Activated T-cell treated with anti-CD3 and anti-CD28 coated beads, Interleukin-2, amount 50 U/mL, for 72 hours (primary cell): Measurements from ENCODE around the gene ARHGEF19. TPM values are rescaled to one million over a fixed set of nuclear protein-coding genes. Genes with fewer than 3 reads are reported as not detected.
"Not testable (repeated sequence)": the region's sequence is repeated elsewhere in the genome, so short reads cannot be mapped to it uniquely, and the experiment has no call there.

ENCODE experiments used
- ATAC-seq, 2 donors: fragments of 150-1000 bp; cut with Tn5 transposase; replicated peaks in 1 of 2; 2 replicates each; pipeline ENCODE4 v1.10.0; 2021; ENCODE audit warnings: moderate library complexity in 2 of 2, mild to moderate bottlenecking in 1 of 2
- DNase-seq, 2 donors: peaks; one replicate each; pipeline ENCODE4 v3.0.0; 2021 to 2022; ENCODE audit warnings: mixed read lengths in 1 of 2
- H3K27ac Mint-ChIP-seq: one replicate; pipeline ENCODE4 v1.8.0; 2022; ENCODE audit warnings: mild to moderate bottlenecking, moderate library complexity, mixed read lengths
- H3K27me3 Mint-ChIP-seq: one replicate; pipeline ENCODE4 v1.8.0; 2022; ENCODE audit warnings: low read depth, mixed read lengths
- H3K36me3 Mint-ChIP-seq, 2 donors: one replicate each; pipeline ENCODE4 v1.8.0; 2022; ENCODE audit warnings: mixed read lengths in 2 of 2, mild to moderate bottlenecking in 1 of 2; ENCODE audit not compliant: insufficient read depth in 2 of 2
- H3K4me1 Mint-ChIP-seq: one replicate; pipeline ENCODE4 v1.8.0; 2022; ENCODE audit warnings: low read depth, mixed read lengths
- H3K4me3 Mint-ChIP-seq, 2 donors: one replicate each; pipeline ENCODE4 v1.8.0; 2022; ENCODE audit warnings: mild to moderate bottlenecking in 2 of 2, mixed read lengths in 2 of 2, moderate library complexity in 2 of 2
- H3K9me3 Mint-ChIP-seq, 2 donors: one replicate each; pipeline ENCODE4 v1.8.0; 2022; ENCODE audit warnings: mixed read lengths in 2 of 2
- total RNA-seq, 2 donors: library from RNA; stranded (reverse); gene quantifications; one replicate each; pipeline ENCODE4 v1.2.3, GENCODE V29; 2022

The ARHGEF19 gene
- total RNA-seq, 2 donors from 2014 or later = 7.0 to 9.9 TPM

GRCh38 chr1:16249596-16250241, 37.3 kb upstream of the ARHGEF19 start:
- Mint-ChIP-seq H3K9me3 (no peaks in the 10 kb centered on the region), H3K4me3 (peak overlapping the region in 1 of 2 donors; percentile 15), H3K36me3 (no peaks in the 10 kb centered on the region), H3K27me3 (no peaks in the 10 kb centered on the region), H3K4me1 (peaks cover 19% of the 10 kb centered on the region), H3K27ac (peak overlapping the region; percentile 71)
- DNase-seq (no peak), ATAC-seq (no peak)

- Mint-ChIP-seq H3K4me3 (peak overlapping the region in 1 of 2 donors; percentile 21), H3K4me1 (peaks cover 19% of the 10 kb centered on the region), H3K27ac (peak overlapping the region; percentile 77), H3K36me3 (no peaks in the 10 kb centered on the region), H3K9me3 (no peaks in the 10 kb centered on the region), H3K27me3 (no peaks in the 10 kb centered on the region)
- DNase-seq (no peak), ATAC-seq (peak; percentile 51 to 53)
Observed at GRCh38 chr1:16248603-16249516, 36.4 kb upstream of the ARHGEF19 start.

- no peak for DNase-seq
- Mint-ChIP-seq H3K27ac (peak overlapping the region; percentile 77), H3K4me1 (peaks cover 19% of the 10 kb centered on the region), H3K36me3 (no peaks in the 10 kb centered on the region), H3K9me3 (no peaks in the 10 kb centered on the region), H3K4me3 (no peak overlapping the region), H3K27me3 (no peaks in the 10 kb centered on the region)
- ATAC-seq = no peak
Observed at GRCh38 chr1:16248007-16248436, 35.6 kb upstream of the ARHGEF19 start.

DNA sequence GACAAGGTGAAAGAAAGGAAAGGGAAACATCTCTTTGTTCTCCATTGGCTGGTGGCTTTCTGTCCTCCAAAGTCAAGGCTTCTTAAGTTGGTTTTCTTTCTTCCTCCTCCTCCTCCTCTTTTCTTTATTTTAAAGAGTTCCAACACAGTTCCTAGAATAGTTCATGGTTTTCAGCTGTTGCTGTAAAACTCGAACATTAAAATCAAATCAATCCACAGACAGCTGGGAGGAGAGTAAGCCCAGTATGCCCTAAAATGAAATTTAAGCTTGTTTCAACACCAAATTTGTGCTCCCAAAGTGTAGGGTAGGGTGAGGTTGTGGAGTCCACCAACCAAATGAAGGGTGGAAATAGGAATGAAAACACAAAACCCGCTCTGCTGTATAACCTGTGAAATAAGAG, 35.0 kb upstream of the ARHGEF19 start:
- no peaks in the 10 kb centered on the region for H3K9me3 Mint-ChIP-seq
- ATAC-seq = no peak
- peak overlapping the region; percentile 38 for H3K27ac Mint-ChIP-seq
- no peak for DNase-seq
- no peak overlapping the region for H3K4me3 Mint-ChIP-seq
- H3K4me1 Mint-ChIP-seq = peaks cover 19% of the 10 kb centered on the region
- no peaks in the 10 kb centered on the region for H3K36me3 Mint-ChIP-seq
- no peaks in the 10 kb centered on the region for H3K27me3 Mint-ChIP-seq

GRCh38 chr1:16246961-16247360, 34.5 kb upstream of the ARHGEF19 start:
- Mint-ChIP-seq H3K36me3 (no peaks in the 10 kb centered on the region), H3K27ac (no peak overlapping the region), H3K27me3 (no peaks in the 10 kb centered on the region), H3K9me3 (no peaks in the 10 kb centered on the region), H3K4me1 (peaks cover 19% of the 10 kb centered on the region), H3K4me3 (no peak overlapping the region)
- no peak for DNase-seq
- no peak for ATAC-seq

GRCh38 chr1:16246239-16246638, 33.8 kb upstream of the ARHGEF19 start:
- peaks cover 19% of the 10 kb centered on the region for H3K4me1 Mint-ChIP-seq
- H3K36me3 Mint-ChIP-seq, H3K9me3 Mint-ChIP-seq, H3K27me3 Mint-ChIP-seq, DNase-seq, H3K4me3 Mint-ChIP-seq, ATAC-seq: not testable (repeated sequence)
- H3K27ac Mint-ChIP-seq = peak overlapping the region; percentile 83

GRCh38 chr1:16245476-16246196, 33.2 kb upstream of the ARHGEF19 start:
- no peaks in the 10 kb centered on the region for H3K27me3 Mint-ChIP-seq
- H3K36me3 Mint-ChIP-seq = no peaks in the 10 kb centered on the region
- peaks cover 19% of the 10 kb centered on the region for H3K4me1 Mint-ChIP-seq
- DNase-seq = no peak
- ATAC-seq = no peak
- no peaks in the 10 kb centered on the region for H3K9me3 Mint-ChIP-seq
- H3K27ac Mint-ChIP-seq = peak overlapping the region; percentile 83
- H3K4me3 Mint-ChIP-seq = no peak overlapping the region

- peaks cover 15% of the 10 kb centered on the region for H3K4me1 Mint-ChIP-seq
- no peak overlapping the region for H3K27ac Mint-ChIP-seq
- DNase-seq (no peak), ATAC-seq (no peak)
- no peak overlapping the region for H3K4me3 Mint-ChIP-seq
- H3K9me3 Mint-ChIP-seq = no peaks in the 10 kb centered on the region
- H3K27me3 Mint-ChIP-seq = no peaks in the 10 kb centered on the region
- no peaks in the 10 kb centered on the region for H3K36me3 Mint-ChIP-seq
Observed at GRCh38 chr1:16244650-16245285, 32.3 kb upstream of the ARHGEF19 start.

DNA sequence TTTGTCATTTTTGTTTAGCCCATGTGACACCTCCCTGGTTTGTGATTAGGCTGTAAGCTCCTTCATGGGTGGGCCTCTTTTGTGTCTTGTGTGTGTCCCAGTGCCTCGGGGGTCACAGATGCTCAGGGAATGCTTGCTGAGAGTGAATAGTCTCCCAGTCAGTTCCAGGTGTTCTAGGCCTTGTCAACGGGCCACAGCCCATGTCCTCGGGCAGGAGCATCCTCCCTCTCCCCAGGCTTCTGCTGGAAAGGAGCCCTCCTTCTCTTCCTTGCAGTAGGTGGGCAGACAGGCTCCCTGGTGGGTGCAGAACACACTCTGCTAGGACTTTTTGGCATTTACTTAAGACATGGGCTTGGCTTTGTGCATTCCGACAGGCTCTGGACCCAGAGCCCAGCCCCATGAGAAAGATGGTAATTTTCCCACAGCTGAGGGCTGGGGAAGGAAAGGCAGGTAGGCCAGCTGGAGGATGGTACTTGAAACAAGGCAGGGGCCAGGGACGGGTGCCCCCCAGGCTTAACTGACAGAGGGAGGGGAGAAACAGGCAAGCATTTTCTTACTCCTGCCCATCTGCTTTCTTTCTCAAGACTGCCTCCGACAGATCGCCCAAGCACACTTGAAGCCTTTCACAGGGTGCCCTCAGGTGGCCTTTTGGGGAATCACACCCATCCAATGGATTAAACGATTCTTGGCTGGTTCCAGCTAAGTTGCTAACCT, 31.6 kb upstream of the ARHGEF19 start:
- Mint-ChIP-seq H3K9me3 (no peaks in the 10 kb centered on the region), H3K4me1 (peaks cover 9% of the 10 kb centered on the region), H3K27me3 (no peaks in the 10 kb centered on the region), H3K4me3 (no peak overlapping the region), H3K27ac (no peak overlapping the region), H3K36me3 (no peaks in the 10 kb centered on the region)
- DNase-seq = peak; percentile 70 to 76
- peak; percentile 72 to 76 for ATAC-seq

DNA sequence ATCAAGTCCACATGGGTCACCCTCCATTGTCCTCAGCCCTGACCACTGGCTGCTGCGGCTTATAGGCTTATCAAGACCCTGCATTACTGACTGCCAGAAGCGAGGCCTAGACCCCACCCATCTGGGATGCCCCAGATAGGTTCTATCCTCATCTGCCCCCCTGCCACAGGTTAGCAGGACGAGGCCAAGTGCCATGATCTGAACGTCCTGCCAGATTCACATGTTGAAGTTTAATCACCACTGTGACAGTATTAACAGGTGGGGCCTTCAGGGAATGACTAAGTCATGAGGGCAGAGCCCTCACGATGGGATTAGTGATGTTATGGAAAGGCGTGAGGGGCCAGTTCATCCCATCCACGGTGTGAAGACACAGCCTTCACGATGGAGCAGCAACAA, 30.8 kb upstream of the ARHGEF19 start:
- ATAC-seq = no peak
- no peak overlapping the region for H3K27ac Mint-ChIP-seq
- no peaks in the 10 kb centered on the region for H3K9me3 Mint-ChIP-seq
- no peaks in the 10 kb centered on the region for H3K4me1 Mint-ChIP-seq
- DNase-seq = no peak
- H3K27me3 Mint-ChIP-seq = no peaks in the 10 kb centered on the region
- H3K36me3 Mint-ChIP-seq = no peaks in the 10 kb centered on the region
- H3K4me3 Mint-ChIP-seq = no peak overlapping the region

DNA sequence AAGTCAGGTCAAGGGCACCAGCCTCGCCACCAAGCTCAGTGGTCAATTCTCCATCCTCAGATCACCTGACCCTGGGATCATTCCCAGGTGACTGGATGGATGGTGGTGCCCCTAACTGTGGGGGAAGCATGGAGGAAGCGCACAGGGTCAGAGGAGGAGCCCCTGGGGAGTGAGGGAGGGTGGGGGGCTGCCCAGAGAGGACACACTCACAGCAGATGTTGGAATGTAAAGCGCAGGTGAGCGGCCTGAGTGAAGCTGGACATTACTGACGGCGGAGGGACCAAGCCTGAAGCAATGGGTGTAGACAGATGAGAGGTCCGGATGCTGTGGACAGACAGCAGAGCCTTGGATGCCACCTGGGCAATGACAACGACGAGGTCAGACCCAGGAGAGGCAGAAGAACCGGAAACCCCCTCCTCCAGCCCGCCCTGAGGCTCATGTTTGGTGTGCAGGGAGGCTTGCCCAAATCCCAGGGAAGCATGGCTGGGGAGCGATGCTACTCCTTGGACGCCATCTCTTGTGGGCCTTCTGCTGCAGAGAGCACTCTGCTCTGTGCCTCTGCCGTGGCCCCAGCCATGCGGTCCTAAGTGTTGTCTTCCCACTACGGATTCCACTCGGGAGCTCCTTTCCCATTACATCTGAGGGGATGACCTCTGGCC, 30.2 kb upstream of the ARHGEF19 start:
- no peak overlapping the region for H3K27ac Mint-ChIP-seq
- H3K36me3 Mint-ChIP-seq = no peaks in the 10 kb centered on the region
- no peak overlapping the region for H3K4me3 Mint-ChIP-seq
- no peaks in the 10 kb centered on the region for H3K27me3 Mint-ChIP-seq
- DNase-seq = no peak
- no peaks in the 10 kb centered on the region for H3K9me3 Mint-ChIP-seq
- H3K4me1 Mint-ChIP-seq = peaks cover 5% of the 10 kb centered on the region
- ATAC-seq = no peak

DNA sequence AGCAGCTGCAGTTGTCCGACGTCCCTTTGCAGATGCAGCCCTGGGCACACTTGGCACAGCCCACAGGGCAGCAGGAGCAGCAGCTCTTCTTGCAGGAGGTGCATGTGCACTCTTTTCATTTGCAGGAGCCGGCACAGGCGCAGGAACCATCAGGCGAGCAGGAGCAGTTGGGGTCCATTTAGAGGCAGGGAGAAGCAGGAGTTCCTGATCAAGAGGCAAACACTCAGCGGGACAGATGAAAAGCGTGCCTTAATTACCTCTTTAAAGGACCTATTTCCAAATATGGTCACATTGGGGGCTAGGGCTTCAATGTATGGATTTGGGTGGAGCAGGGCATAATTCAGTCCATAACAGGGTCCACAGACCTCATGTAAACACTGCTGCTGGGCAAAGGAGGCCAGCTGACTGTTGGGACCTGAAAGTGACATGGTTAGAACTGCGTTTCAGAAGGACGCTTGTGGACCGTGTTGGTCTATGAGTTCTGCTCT, 28.8 kb upstream of the ARHGEF19 start:
- Mint-ChIP-seq H3K9me3 (no peaks in the 10 kb centered on the region), H3K27me3 (no peaks in the 10 kb centered on the region), H3K27ac (no peak overlapping the region), H3K36me3 (no peaks in the 10 kb centered on the region), H3K4me1 (peaks cover 19% of the 10 kb centered on the region), H3K4me3 (no peak overlapping the region)
- ATAC-seq (no peak), DNase-seq (no peak)
